Loucy (cell line): Measurements from ENCODE around the gene CDH22.

Experiments
- CTCF ChIP-seq: fragments of 200-600 bp; sonication (generic); conservative IDR thresholded peaks from 2 replicates; pipeline ENCODE4 v1.5.1; 2014; ENCODE audit warnings: mild to moderate bottlenecking, antibody characterized with exemption, low read length
- EZH2phosphoT487 ChIP-seq: fragments of 200-600 bp; IDR thresholded peaks from 2 replicates; pipeline ENCODE4 v1.6.1; 2018; ENCODE audit warnings: antibody characterized with exemption, mild to moderate bottlenecking, moderate library complexity, borderline replicate concordance

GRCh38 chr20:46171476-46171875, 136.8 kb downstream of the CDH22 start:
- TF ChIP-seq CTCF (no peak), EZH2phosphoT487 (no peak)
